Astrocyte (in vitro differentiated cells and primary cell): ENCODE data around the gene C9orf43.

Source experiments
- CTCF ChIP-seq: IDR thresholded peaks from 2 replicates; pipeline ENCODE4 v1.5.1; 2011; ENCODE audit warnings: low read depth, mild to moderate bottlenecking, inconsistent platforms, low read length, moderate library complexity; ENCODE audit not compliant: insufficient read depth
- EZH2 ChIP-seq: IDR thresholded peaks from 2 replicates; pipeline ENCODE4 v1.6.1; 2012; ENCODE audit warnings: mild to moderate bottlenecking, low read length, inconsistent platforms; ENCODE audit not compliant: insufficient read depth

- TF ChIP-seq CTCF = no peak
- TF ChIP-seq EZH2 = no peak
Observed at GRCh38 chr9:113410207-113410864, at the start of gene C9orf43, which contains the start of gene POLE3.
